H9 (cell line): Measurements from ENCODE around the gene GCNA. TPM values are rescaled to one million over a fixed set of nuclear protein-coding genes. Genes with fewer than 3 reads are reported as not detected.

Experiments used
- DNase-seq: peaks from one replicate; pipeline ENCODE4 v3.0.0-alpha.2; 2017
- H2AFZ ChIP-seq: one replicate; pipeline ENCODE4 v1.6.1; 2013; ENCODE audit warnings: mild to moderate bottlenecking, low read length, control low read depth, moderate library complexity
- H2AK5ac ChIP-seq: 2 replicates; pipeline ENCODE4 v1.6.1; 2013; ENCODE audit warnings: low read length, control low read depth, mixed read lengths; ENCODE audit not compliant: insufficient read length
- H2BK120ac ChIP-seq: one replicate; pipeline ENCODE4 v1.6.1; 2013; ENCODE audit warnings: low read depth, mild to moderate bottlenecking, low read length, control low read depth, inconsistent platforms; ENCODE audit not compliant: poor library complexity, severe bottlenecking
- H2BK12ac ChIP-seq: 2 replicates; pipeline ENCODE4 v1.6.1; 2013; ENCODE audit warnings: low read length, control low read depth, mixed read lengths, low read depth; ENCODE audit not compliant: insufficient read length
- H2BK15ac ChIP-seq: 2 replicates; pipeline ENCODE4 v1.6.1; 2013; ENCODE audit warnings: low read depth, low read length, control low read depth
- H2BK20ac ChIP-seq: one replicate; pipeline ENCODE4 v1.6.1; 2013; ENCODE audit warnings: low read depth, mild to moderate bottlenecking, low read length, control low read depth, inconsistent platforms; ENCODE audit not compliant: poor library complexity, severe bottlenecking
- H2BK5ac ChIP-seq: 2 replicates; pipeline ENCODE4 v1.6.1; 2013; ENCODE audit warnings: low read length, control low read depth, mixed read lengths; ENCODE audit not compliant: insufficient read length
- H3K14ac ChIP-seq: 2 replicates; pipeline ENCODE4 v1.6.1; 2013; ENCODE audit warnings: low read length, control low read depth; ENCODE audit not compliant: insufficient read depth
- H3K18ac ChIP-seq: 2 replicates; pipeline ENCODE4 v1.6.1; 2013; ENCODE audit warnings: low read depth, mild to moderate bottlenecking, mixed read lengths, low read length, control low read depth; ENCODE audit not compliant: insufficient read length
- H3K23ac ChIP-seq: 2 replicates; pipeline ENCODE4 v1.6.1; 2013; ENCODE audit warnings: low read length, control low read depth, mixed read lengths, low read depth; ENCODE audit not compliant: insufficient read length
- H3K23me2 ChIP-seq: 2 replicates; pipeline ENCODE4 v1.6.1; 2013; ENCODE audit warnings: low read depth, mild to moderate bottlenecking, mixed read lengths, low read length, control low read depth; ENCODE audit not compliant: insufficient read length, poor library complexity, severe bottlenecking
- H3K27ac ChIP-seq: 2 replicates; pipeline ENCODE4 v1.5.1; 2013; ENCODE audit warnings: low read length, control low read depth, mixed read lengths, low read depth; ENCODE audit not compliant: insufficient read length
- H3K27me3 ChIP-seq: 2 replicates; pipeline ENCODE4 v1.6.1; 2013; ENCODE audit warnings: low read length, control low read depth, inconsistent platforms; ENCODE audit not compliant: insufficient read depth
- H3K4ac ChIP-seq: 2 replicates; pipeline ENCODE4 v1.6.1; 2013; ENCODE audit warnings: low read depth, mild to moderate bottlenecking, control low read depth, inconsistent platforms, low read length, moderate library complexity
- H3K4me1 ChIP-seq: 2 replicates; pipeline ENCODE4 v1.6.1; 2013; ENCODE audit warnings: low read length, control low read depth, inconsistent platforms; ENCODE audit not compliant: insufficient read depth
- H3K4me2 ChIP-seq: 2 replicates; pipeline ENCODE4 v1.6.1; 2013; ENCODE audit warnings: low read length, control low read depth, mixed read lengths; ENCODE audit not compliant: insufficient read length, insufficient read depth
- H3K56ac ChIP-seq: 2 replicates; pipeline ENCODE4 v1.6.1; 2013; ENCODE audit warnings: low read depth, mild to moderate bottlenecking, mixed read lengths, low read length, control low read depth; ENCODE audit not compliant: insufficient read length
- H3K79me1 ChIP-seq: 2 replicates; pipeline ENCODE4 v1.6.1; 2013; ENCODE audit warnings: low read depth, mild to moderate bottlenecking, moderate library complexity, low read length, control low read depth, inconsistent platforms; ENCODE audit not compliant: insufficient read depth, poor library complexity, severe bottlenecking
- H3K79me2 ChIP-seq: 2 replicates; pipeline ENCODE4 v1.6.1; 2013; ENCODE audit warnings: low read length, control low read depth, inconsistent platforms; ENCODE audit not compliant: insufficient read depth
- H3K9ac ChIP-seq: 2 replicates; pipeline ENCODE4 v1.6.1; 2013; ENCODE audit warnings: low read length, control low read depth, mixed read lengths; ENCODE audit not compliant: insufficient read length; ENCODE audit errors: extremely low read depth
- H3K9me3 ChIP-seq: one replicate; pipeline ENCODE4 v1.6.1; 2013; ENCODE audit warnings: low read depth, low read length, inconsistent platforms; ENCODE audit not compliant: control insufficient read depth
- H3T11ph ChIP-seq: one replicate; pipeline ENCODE4 v1.6.1; 2013; ENCODE audit warnings: mild to moderate bottlenecking, low read length, control low read depth, inconsistent platforms
- H4K20me1 ChIP-seq: one replicate; pipeline ENCODE4 v1.6.1; 2013; ENCODE audit not compliant: control insufficient read depth, insufficient read length, insufficient read depth
- H4K5ac ChIP-seq: 2 replicates; pipeline ENCODE4 v1.6.1; 2013; ENCODE audit warnings: low read depth, mild to moderate bottlenecking, mixed read lengths, low read length, control low read depth; ENCODE audit not compliant: insufficient read length
- H4K8ac ChIP-seq: replicated peaks from 2 replicates; pipeline ENCODE4 v1.6.1; 2013; ENCODE audit warnings: low read length, control low read depth, mixed read lengths, low read depth; ENCODE audit not compliant: insufficient read length
- H4K91ac ChIP-seq: 2 replicates; pipeline ENCODE4 v1.6.1; 2013; ENCODE audit warnings: low read depth, mild to moderate bottlenecking, moderate library complexity, mixed read lengths, low read length, control low read depth; ENCODE audit not compliant: insufficient read length
- H3K27ac Mint-ChIP-seq, 3 experiments: 2 replicates in 2 of 3; 3 replicates in 1 of 3; pipeline ENCODE4 v1.8.0; 2020 to 2021; ENCODE audit warnings: mixed read lengths in 3 of 3, mild to moderate bottlenecking in 1 of 3, moderate library complexity in 1 of 3
- H3K27me3 Mint-ChIP-seq: 2 replicates; pipeline ENCODE4 v1.8.0; 2021; ENCODE audit warnings: low read depth, mild to moderate bottlenecking, moderate library complexity, mixed read lengths
- H3K36me3 Mint-ChIP-seq, 3 experiments: 2 replicates in 2 of 3; 3 replicates in 1 of 3; pipeline ENCODE4 v1.8.0; 2020 to 2021; ENCODE audit warnings: low read depth in 3 of 3, mixed read lengths in 3 of 3; ENCODE audit not compliant: insufficient read depth in 1 of 3
- H3K4me1 Mint-ChIP-seq, 2 experiments: 2 replicates each; pipeline ENCODE4 v1.8.0; 2020; ENCODE audit warnings: mixed read lengths in 2 of 2
- H3K4me3 Mint-ChIP-seq, 2 experiments: 2 replicates in 1 of 2; 3 replicates in 1 of 2; pipeline ENCODE4 v1.8.0; 2020 to 2021; ENCODE audit warnings: mild to moderate bottlenecking in 2 of 2, mixed read lengths in 2 of 2, moderate library complexity in 1 of 2
- H3K9me3 Mint-ChIP-seq, 2 experiments: 2 replicates in 1 of 2; 3 replicates in 1 of 2; pipeline ENCODE4 v1.8.0; 2020; ENCODE audit warnings: mild to moderate bottlenecking in 2 of 2, mixed read lengths in 2 of 2, moderate library complexity in 1 of 2
- CTCF ChIP-seq: fragments of 200-600 bp; sonication (generic); conservative IDR thresholded peaks from 3 replicates; pipeline ENCODE4 v1.8.0; 2021; ENCODE audit warnings: antibody characterized with exemption, mild to moderate bottlenecking
- WGBS: extraction: QIAGEN DNeasy Blood & Tissue Kit; methylation state at CpG from one replicate; pipeline ENCODE4 v1.1.7; 2013; ENCODE audit warnings: missing lambda C conversion rate, low lambda C conversion rate, mixed read lengths; ENCODE audit not compliant: insufficient read length; ENCODE audit errors: extremely low coverage; 5-methylcytosine and 5-hydroxymethylcytosine counted together
- total RNA-seq: library from RNA; stranded (reverse); gene quantifications from 2 replicates; pipeline ENCODE4 v1.2.1, GENCODE V29; 2021

The GCNA gene
- total RNA-seq, 1 experiment from 2014 or later: 0.96 TPM

GRCh38 chrX:71636438-71637252, 58.4 kb downstream of the GCNA start:
- Histone ChIP-seq H3T11ph (no peak overlapping the region), H2BK5ac (no peak overlapping the region), H3K27me3 (no peaks in the 10 kb centered on the region), H4K91ac (no peak overlapping the region), H3K79me2 (no peaks in the 10 kb centered on the region), H3K56ac (no peak overlapping the region), H4K5ac (no peak overlapping the region), H3K23me2 (no peaks in the 10 kb centered on the region), H3K9me3 (peaks cover 59% of the 10 kb centered on the region), H4K20me1 (no peaks in the 10 kb centered on the region), H3K9ac (no peak overlapping the region), H2BK15ac (no peak overlapping the region), H3K18ac (no peak overlapping the region), H3K79me1 (no peaks in the 10 kb centered on the region), H3K27ac (no peak overlapping the region), H2AK5ac (no peak overlapping the region), H3K4me2 (no peak overlapping the region), H3K4me1 (no peaks in the 10 kb centered on the region), H3K23ac (no peak overlapping the region), H2BK12ac (no peak overlapping the region), H2BK20ac (no peak overlapping the region), H4K8ac (no peak overlapping the region), H2BK120ac (no peak overlapping the region), H3K4ac (no peak overlapping the region), H2AFZ (no peak overlapping the region), H3K14ac (no peak overlapping the region)
- H3K4me1 Mint-ChIP-seq: no peaks in the 10 kb centered on the region
- DNase-seq: no peak
- H3K36me3 Mint-ChIP-seq: no peaks in the 10 kb centered on the region
- no peak overlapping the region for H3K4me3 Mint-ChIP-seq
- no CpG with 5 or more reads among the region's 9 CpGs for WGBS
- no peak for TF ChIP-seq CTCF
- H3K27ac Mint-ChIP-seq: no peak overlapping the region; a peak in 1 of 7 replicates
- no peaks in the 10 kb centered on the region for H3K27me3 Mint-ChIP-seq
- H3K9me3 Mint-ChIP-seq: peaks cover 46 to 52% of the 10 kb centered on the region in 2 experiments
